ENCODE results near the gene CFH.

Gene CFH

GRCh38 chr1:196609370-196609737 is 42.5 kb upstream of the CFH start:
- Histone ChIP-seq H3K4me1 (ENCODE audit: low read depth, poor library complexity, severe bottlenecking) (no peaks in the 10 kb centered on the region), H3K36me3 (ENCODE audit: insufficient read depth) (no peaks in the 10 kb centered on the region), H3K4me3 (IDR thresholded peaks at IDR 0.05; ENCODE audit: insufficient read depth, low read depth, low read length) (no peak overlapping the region), H3K27me3 (ENCODE audit: insufficient read depth, low read depth) (no peaks in the 10 kb centered on the region), H3K27ac (no peak overlapping the region), H3K9ac (no peak overlapping the region), H3K4me2 (no peak overlapping the region), H2AFZ (ENCODE audit: low read depth) (no peak overlapping the region), H4K20me1 (ENCODE audit: insufficient read depth) (no peaks in the 10 kb centered on the region), H3K79me2 (ENCODE audit: insufficient read depth, low read depth) (no peaks in the 10 kb centered on the region)
- TF ChIP-seq CTCF (conservative IDR thresholded peaks at IDR 0.05; ENCODE audit: low read depth, low read length), result no peak

GRCh38 chr1:196611873-196612272 is 40.0 kb upstream of the CFH start:
- no peaks in the 10 kb centered on the region for H4K20me1 ChIP-seq (ENCODE audit: insufficient read depth)
- H3K4me3 ChIP-seq (IDR thresholded peaks at IDR 0.05; ENCODE audit: insufficient read depth, low read depth, low read length), result no peak overlapping the region
- H3K4me2 ChIP-seq, result no peak overlapping the region
- no peak for TF ChIP-seq CTCF (conservative IDR thresholded peaks at IDR 0.05; ENCODE audit: low read depth, low read length)
- H3K9ac ChIP-seq, result no peak overlapping the region
- H3K27ac ChIP-seq, result no peak overlapping the region
- H2AFZ ChIP-seq (ENCODE audit: low read depth), result no peak overlapping the region
- H3K27me3 ChIP-seq (ENCODE audit: insufficient read depth, low read depth), result no peaks in the 10 kb centered on the region
- no peaks in the 10 kb centered on the region for H3K36me3 ChIP-seq (ENCODE audit: insufficient read depth)
- no peaks in the 10 kb centered on the region for H3K4me1 ChIP-seq (ENCODE audit: low read depth, poor library complexity, severe bottlenecking)
- H3K79me2 ChIP-seq (ENCODE audit: insufficient read depth, low read depth), result no peaks in the 10 kb centered on the region

- no peak overlapping the region for H2AFZ ChIP-seq (ENCODE audit: low read depth)
- no peak overlapping the region for H3K9ac ChIP-seq
- no peaks in the 10 kb centered on the region for H3K4me1 ChIP-seq (ENCODE audit: low read depth, poor library complexity, severe bottlenecking)
- no peaks in the 10 kb centered on the region for H3K36me3 ChIP-seq (ENCODE audit: insufficient read depth)
- TF ChIP-seq CTCF (conservative IDR thresholded peaks at IDR 0.05; ENCODE audit: low read depth, low read length), result no peak
- H3K4me2 ChIP-seq, result no peak overlapping the region
- no peaks in the 10 kb centered on the region for H3K79me2 ChIP-seq (ENCODE audit: insufficient read depth, low read depth)
- H3K4me3 ChIP-seq (IDR thresholded peaks at IDR 0.05; ENCODE audit: insufficient read depth, low read depth, low read length), result no peak overlapping the region
- H3K27ac ChIP-seq, result no peak overlapping the region
- H3K27me3 ChIP-seq (ENCODE audit: insufficient read depth, low read depth), result no peaks in the 10 kb centered on the region
- no peaks in the 10 kb centered on the region for H4K20me1 ChIP-seq (ENCODE audit: insufficient read depth)
These were observed 32.1 kb upstream of the CFH start for GRCh38 chr1:196619721-196620120.

- no peak for TF ChIP-seq CTCF (conservative IDR thresholded peaks at IDR 0.05; ENCODE audit: low read depth, low read length)
- Histone ChIP-seq H3K4me2 (no peak overlapping the region), H3K9ac (no peak overlapping the region), H3K27ac (no peak overlapping the region), H2AFZ (ENCODE audit: low read depth) (no peak overlapping the region), H4K20me1 (ENCODE audit: insufficient read depth) (no peaks in the 10 kb centered on the region), H3K4me1 (ENCODE audit: low read depth, poor library complexity, severe bottlenecking) (no peaks in the 10 kb centered on the region), H3K27me3 (ENCODE audit: insufficient read depth, low read depth) (no peaks in the 10 kb centered on the region), H3K79me2 (ENCODE audit: insufficient read depth, low read depth) (no peaks in the 10 kb centered on the region), H3K36me3 (ENCODE audit: insufficient read depth) (no peaks in the 10 kb centered on the region), H3K4me3 (IDR thresholded peaks at IDR 0.05; ENCODE audit: insufficient read depth, low read depth, low read length) (no peak overlapping the region)
These were observed 28.8 kb upstream of the CFH start for GRCh38 chr1:196623079-196623478.

- no peak overlapping the region for H3K4me2 ChIP-seq
- no peak overlapping the region for H3K4me3 ChIP-seq (IDR thresholded peaks at IDR 0.05; ENCODE audit: insufficient read depth, low read depth, low read length)
- no peaks in the 10 kb centered on the region for H3K27me3 ChIP-seq (ENCODE audit: insufficient read depth, low read depth)
- H3K36me3 ChIP-seq (ENCODE audit: insufficient read depth), result no peaks in the 10 kb centered on the region
- H3K27ac ChIP-seq, result no peak overlapping the region
- no peaks in the 10 kb centered on the region for H4K20me1 ChIP-seq (ENCODE audit: insufficient read depth)
- no peak for TF ChIP-seq CTCF (conservative IDR thresholded peaks at IDR 0.05; ENCODE audit: low read depth, low read length)
- H3K4me1 ChIP-seq (ENCODE audit: low read depth, poor library complexity, severe bottlenecking), result no peaks in the 10 kb centered on the region
- H2AFZ ChIP-seq (ENCODE audit: low read depth), result no peak overlapping the region
- no peaks in the 10 kb centered on the region for H3K79me2 ChIP-seq (ENCODE audit: insufficient read depth, low read depth)
- H3K9ac ChIP-seq, result no peak overlapping the region
These were observed 23.0 kb upstream of the CFH start for GRCh38 chr1:196628838-196629237.
